Measurements from ENCODE around the gene ZNF683. TPM values are rescaled to one million over a fixed set of nuclear protein-coding genes. Genes with fewer than 3 reads are reported as not detected.
"Not testable (repeated sequence)": the region's sequence is repeated elsewhere in the genome, so short reads cannot be mapped to it uniquely, and the experiment has no call there.

The ZNF683 gene
- total RNA-seq, 1 experiment from 2014 or later = not detected

DNA sequence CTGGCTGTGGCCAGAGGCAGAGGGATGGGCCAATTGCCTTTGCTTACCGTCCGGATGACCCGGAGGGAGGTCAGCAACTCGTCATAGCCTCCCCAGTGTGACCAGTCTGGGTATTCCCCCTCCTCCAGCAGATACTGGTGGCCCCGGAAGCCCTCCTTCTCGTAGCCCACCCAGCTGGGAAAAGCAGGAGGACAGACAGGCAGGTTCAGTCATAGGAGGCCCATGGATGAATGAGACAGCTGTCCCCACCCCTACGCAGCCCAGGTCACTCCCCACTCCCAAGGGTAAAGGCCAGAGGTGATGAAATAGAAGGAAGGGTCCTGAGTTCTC, 35.4 kb downstream of the ZNF683 start:
- Histone ChIP-seq H3K4me3 (no peak overlapping the region), H3K9me3 (ENCODE audit: insufficient read depth, low read depth) (no peaks in the 10 kb centered on the region), H3K9me2 (ENCODE audit: insufficient read depth) (no peaks in the 10 kb centered on the region), H3K27me3 (ENCODE audit: insufficient read depth, low read depth) (no peaks in the 10 kb centered on the region), H3K36me3 (ENCODE audit: low read depth) (no peaks in the 10 kb centered on the region), H2AFZ (no peak overlapping the region), H3F3A (ENCODE audit: insufficient read depth, low read depth) (0 out of 2 replicates have a peak, but pooled peaks cover 3% of the 10 kb centered on the region), H3K4me1 (replicated peaks; ENCODE audit: insufficient read depth) (no peaks in the 10 kb centered on the region), H3K4me2 (no peak overlapping the region), H3K79me2 (ENCODE audit: low read depth) (no peaks in the 10 kb centered on the region), H3K27ac (no peak overlapping the region), H4K20me1 (ENCODE audit: insufficient read depth) (no peaks in the 10 kb centered on the region)
- CTCF ChIA-PET = no interaction called here
- intact Hi-C loops (cut with micrococcal nuclease; ENCODE audit: unreplicated experiment) = no loop called here
- no peak for DNase-seq
- TF ChIP-seq CTCF (conservative IDR thresholded peaks at IDR 0.05) = no peak
- TF ChIP-seq EZH2 (IDR thresholded peaks at IDR 0.05; ENCODE audit: low read depth) = no peak
- POLR2A ChIA-PET (ENCODE audit: unreplicated experiment) = no interaction called here
- no TSS peak for BruUV-seq (replicated peaks)

GRCh38 chr1:26336477-26337205, 35.9 kb downstream of the ZNF683 start:
- BruUV-seq (replicated peaks) = no TSS peak
- H2AFZ ChIP-seq = no peak overlapping the region
- H3K4me1 ChIP-seq (replicated peaks; ENCODE audit: insufficient read depth) = no peaks in the 10 kb centered on the region
- TF ChIP-seq CTCF (conservative IDR thresholded peaks at IDR 0.05) (no peak), EZH2 (IDR thresholded peaks at IDR 0.05; ENCODE audit: low read depth) (no peak)
- ChIA-PET POLR2A (ENCODE audit: unreplicated experiment) (no interaction called here), CTCF (no interaction called here)
- no peaks in the 10 kb centered on the region for H3K79me2 ChIP-seq (ENCODE audit: low read depth)
- H3K27ac ChIP-seq = no peak overlapping the region
- peak; percentile 42 to 62 for DNase-seq
- no peaks in the 10 kb centered on the region for H3K9me3 ChIP-seq (ENCODE audit: insufficient read depth, low read depth)
- no peaks in the 10 kb centered on the region for H3K36me3 ChIP-seq (ENCODE audit: low read depth)
- intact Hi-C loops (cut with micrococcal nuclease; ENCODE audit: unreplicated experiment) = no loop called here
- H3K4me3 ChIP-seq = no peak overlapping the region
- no peaks in the 10 kb centered on the region for H3K27me3 ChIP-seq (ENCODE audit: insufficient read depth, low read depth)
- no peaks in the 10 kb centered on the region for H4K20me1 ChIP-seq (ENCODE audit: insufficient read depth)
- 0 out of 2 replicates have a peak, but pooled peaks cover 3% of the 10 kb centered on the region for H3F3A ChIP-seq (ENCODE audit: insufficient read depth, low read depth)
- no peaks in the 10 kb centered on the region for H3K9me2 ChIP-seq (ENCODE audit: insufficient read depth)
- H3K4me2 ChIP-seq = peak overlapping the region; percentile 13; the same call in 1 of the 2 replicates

DNA sequence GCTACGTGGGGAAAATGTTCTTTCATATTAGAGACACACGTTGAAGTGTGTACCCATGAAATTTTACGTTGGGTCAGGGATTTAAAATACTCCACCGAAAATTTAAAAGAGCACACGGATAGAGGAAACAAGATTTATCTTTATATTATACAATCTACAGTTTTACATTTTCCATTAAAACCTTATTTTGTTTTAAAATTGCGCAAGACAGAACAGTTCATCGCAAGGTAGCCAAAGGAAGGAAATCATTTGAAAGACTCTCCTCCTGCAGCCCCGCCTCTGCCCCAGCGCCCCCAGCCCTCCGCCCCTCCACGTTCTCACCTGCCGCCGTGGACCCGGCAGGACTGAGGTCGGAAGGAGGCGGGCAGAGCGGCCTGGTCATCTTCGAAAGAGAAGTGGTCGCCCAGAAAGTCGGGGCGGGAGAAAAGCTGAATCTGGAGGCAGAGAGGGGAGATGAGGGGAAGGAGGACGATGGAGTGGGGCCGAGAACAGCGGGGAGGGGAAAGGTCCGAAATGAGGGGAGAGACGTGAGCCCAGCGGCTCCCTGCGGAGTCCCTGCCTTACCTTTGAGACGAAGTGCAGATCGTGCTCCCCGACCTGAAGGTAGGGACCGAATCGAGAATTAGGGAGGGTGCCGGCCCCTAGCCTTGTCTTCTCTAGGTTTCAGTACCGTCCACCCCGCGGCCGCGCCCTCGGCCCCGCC, 36.6 kb downstream of the ZNF683 start:
- no peaks in the 10 kb centered on the region for H3K4me1 ChIP-seq (replicated peaks; ENCODE audit: insufficient read depth)
- no peak overlapping the region for H2AFZ ChIP-seq
- TF ChIP-seq CTCF (conservative IDR thresholded peaks at IDR 0.05) (no peak), EZH2 (IDR thresholded peaks at IDR 0.05; ENCODE audit: low read depth) (no peak)
- H3K9me2 ChIP-seq (ENCODE audit: insufficient read depth) = no peaks in the 10 kb centered on the region
- DNase-seq = no peak
- H3K9me3 ChIP-seq (ENCODE audit: insufficient read depth, low read depth) = no peaks in the 10 kb centered on the region
- no peak overlapping the region for H3K27ac ChIP-seq
- H3K36me3 ChIP-seq (ENCODE audit: low read depth) = no peaks in the 10 kb centered on the region
- CTCF ChIA-PET = no interaction called here
- H4K20me1 ChIP-seq (ENCODE audit: insufficient read depth) = no peaks in the 10 kb centered on the region
- 0 out of 2 replicates have a peak, but pooled peaks cover 3% of the 10 kb centered on the region for H3F3A ChIP-seq (ENCODE audit: insufficient read depth, low read depth)
- H3K79me2 ChIP-seq (ENCODE audit: low read depth) = no peaks in the 10 kb centered on the region
- no TSS peak for BruUV-seq (replicated peaks)
- no peak overlapping the region for H3K4me2 ChIP-seq
- POLR2A ChIA-PET (ENCODE audit: unreplicated experiment) = no interaction called here
- no peaks in the 10 kb centered on the region for H3K27me3 ChIP-seq (ENCODE audit: insufficient read depth, low read depth)
- no peak overlapping the region for H3K4me3 ChIP-seq
- intact Hi-C loops (cut with micrococcal nuclease; ENCODE audit: unreplicated experiment) = no loop called here

- H3K36me3 ChIP-seq (ENCODE audit: low read depth); H3K27ac ChIP-seq; H4K20me1 ChIP-seq (ENCODE audit: insufficient read depth); H3K4me2 ChIP-seq; H2AFZ ChIP-seq; BruUV-seq (replicated peaks); POLR2A ChIA-PET (ENCODE audit: unreplicated experiment); H3K9me2 ChIP-seq (ENCODE audit: insufficient read depth); H3F3A ChIP-seq (ENCODE audit: insufficient read depth, low read depth); intact Hi-C loops (cut with micrococcal nuclease; ENCODE audit: unreplicated experiment); H3K27me3 ChIP-seq (ENCODE audit: insufficient read depth, low read depth); H3K79me2 ChIP-seq (ENCODE audit: low read depth); H3K9me3 ChIP-seq (ENCODE audit: insufficient read depth, low read depth); H3K4me3 ChIP-seq; DNase-seq; H3K4me1 ChIP-seq (replicated peaks; ENCODE audit: insufficient read depth): not testable (repeated sequence)
- CTCF ChIA-PET = interaction anchor here (0.8 kb wide), 1 partner anchor 267 kb away, joined by 4 read pairs; no protein-coding TSS in a partner anchor
Measured at GRCh38 chr1:26333312-26333711, 39.2 kb downstream of the ZNF683 start.
